Chondrocyte (in vitro differentiated cells): Measurements from ENCODE around the gene GIN1. TPM values are rescaled to one million over a fixed set of nuclear protein-coding genes. Genes with fewer than 3 reads are reported as not detected.

Source experiments
- DNase-seq: peaks from one replicate; pipeline ENCODE4 v3.0.0; 2021; ENCODE audit warnings: mixed read lengths, low spot score
- H3K27ac Mint-ChIP-seq: one replicate; pipeline ENCODE4 v1.8.0; 2021; ENCODE audit warnings: mild to moderate bottlenecking, moderate library complexity, mixed read lengths; ENCODE audit not compliant: unreplicated experiment
- H3K27me3 Mint-ChIP-seq: 2 replicates; pipeline ENCODE4 v1.8.0; 2021; ENCODE audit warnings: low read depth, mixed read lengths
- H3K36me3 Mint-ChIP-seq: 2 replicates; pipeline ENCODE4 v1.8.0; 2021; ENCODE audit warnings: low read depth, mixed read lengths
- H3K4me1 Mint-ChIP-seq: 2 replicates; pipeline ENCODE4 v1.8.0; 2021; ENCODE audit warnings: low read depth, mild to moderate bottlenecking, mixed read lengths
- H3K4me3 Mint-ChIP-seq: one replicate; pipeline ENCODE4 v1.8.0; 2021; ENCODE audit warnings: mild to moderate bottlenecking, moderate library complexity, mixed read lengths; ENCODE audit not compliant: unreplicated experiment
- H3K9me3 Mint-ChIP-seq: 2 replicates; pipeline ENCODE4 v1.8.0; 2021; ENCODE audit warnings: low read depth, mixed read lengths
- total RNA-seq: library from RNA; stranded (reverse); gene quantifications from 3 replicates; pipeline ENCODE4 v1.2.1, GENCODE V29; 2021
- TF ChIP-seq, protein P1 (sequence below): fragments of 200-600 bp; sonication (generic); IDR thresholded peaks from 2 replicates; pipeline ENCODE4 v1.5.0; 2021; ENCODE audit warnings: antibody characterized with exemption, mild to moderate bottlenecking, moderate library complexity

Gene GIN1
- total RNA-seq, 1 donor from 2014 or later = 4.5 TPM

DNA sequence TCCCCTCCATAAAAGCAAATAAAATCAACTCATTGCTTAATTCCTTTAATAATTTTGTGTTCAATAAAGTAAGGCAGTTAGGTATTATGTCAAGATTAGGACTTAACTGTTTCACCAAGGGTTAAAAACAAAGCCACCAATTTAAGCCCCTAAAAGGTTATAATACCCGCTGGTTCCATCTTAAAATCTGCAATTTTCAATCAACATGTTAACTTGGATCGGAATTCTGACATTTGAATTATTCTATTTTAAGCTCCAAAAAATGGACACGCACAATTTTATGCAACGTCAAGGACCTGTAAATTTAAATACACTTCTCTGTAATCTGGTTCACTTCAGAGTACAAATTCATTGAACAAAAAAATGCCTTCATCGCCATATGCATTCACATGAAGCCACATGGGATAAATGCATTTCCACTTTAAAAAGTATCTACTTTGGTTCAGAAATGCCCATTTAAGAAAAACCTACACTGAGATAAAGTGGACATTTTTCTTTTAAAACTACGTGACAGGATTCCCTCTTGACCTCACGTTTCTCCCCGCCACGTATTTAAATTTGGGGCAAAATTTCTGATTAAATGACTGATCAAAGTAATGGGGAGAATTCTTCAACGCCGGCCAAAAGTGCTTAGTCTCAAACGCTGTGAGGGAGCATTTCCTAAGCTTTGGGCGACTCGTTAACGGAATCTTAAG is 721 bp downstream of the GIN1 start:
- Mint-ChIP-seq H3K4me1 (peaks cover 35% of the 10 kb centered on the region), H3K27me3 (no peaks in the 10 kb centered on the region), H3K9me3 (no peaks in the 10 kb centered on the region), H3K36me3 (no peaks in the 10 kb centered on the region), H3K27ac (peak overlapping the region; percentile 99), H3K4me3 (peak overlapping the region; percentile 92)
- TF ChIP-seq, protein P1, sequence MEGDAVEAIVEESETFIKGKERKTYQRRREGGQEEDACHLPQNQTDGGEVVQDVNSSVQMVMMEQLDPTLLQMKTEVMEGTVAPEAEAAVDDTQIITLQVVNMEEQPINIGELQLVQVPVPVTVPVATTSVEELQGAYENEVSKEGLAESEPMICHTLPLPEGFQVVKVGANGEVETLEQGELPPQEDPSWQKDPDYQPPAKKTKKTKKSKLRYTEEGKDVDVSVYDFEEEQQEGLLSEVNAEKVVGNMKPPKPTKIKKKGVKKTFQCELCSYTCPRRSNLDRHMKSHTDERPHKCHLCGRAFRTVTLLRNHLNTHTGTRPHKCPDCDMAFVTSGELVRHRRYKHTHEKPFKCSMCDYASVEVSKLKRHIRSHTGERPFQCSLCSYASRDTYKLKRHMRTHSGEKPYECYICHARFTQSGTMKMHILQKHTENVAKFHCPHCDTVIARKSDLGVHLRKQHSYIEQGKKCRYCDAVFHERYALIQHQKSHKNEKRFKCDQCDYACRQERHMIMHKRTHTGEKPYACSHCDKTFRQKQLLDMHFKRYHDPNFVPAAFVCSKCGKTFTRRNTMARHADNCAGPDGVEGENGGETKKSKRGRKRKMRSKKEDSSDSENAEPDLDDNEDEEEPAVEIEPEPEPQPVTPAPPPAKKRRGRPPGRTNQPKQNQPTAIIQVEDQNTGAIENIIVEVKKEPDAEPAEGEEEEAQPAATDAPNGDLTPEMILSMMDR = no peak
- DNase-seq = no peak

DNA sequence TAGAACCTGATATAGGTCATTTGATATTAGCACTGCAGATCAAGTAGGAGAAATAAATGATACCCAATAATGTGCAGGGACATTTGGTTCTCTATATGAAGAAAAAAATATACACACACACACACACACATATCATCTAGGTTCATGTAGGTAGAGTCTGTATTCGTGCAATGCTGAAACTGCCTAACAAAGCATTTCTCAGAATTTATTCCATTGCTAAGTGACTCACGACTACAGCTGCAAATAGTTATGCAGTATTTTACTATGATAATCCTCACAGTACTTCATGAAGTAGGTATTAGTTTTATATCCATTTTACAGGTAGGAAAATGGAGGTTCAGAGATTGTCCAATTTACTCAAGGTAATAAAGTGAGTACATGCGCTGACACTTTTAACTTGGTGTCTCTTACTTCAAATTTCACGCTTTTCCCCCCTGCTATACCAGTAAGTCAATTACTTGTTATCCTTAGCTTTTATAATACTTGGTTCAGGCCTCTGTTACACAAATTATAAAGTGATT is 2.4 kb downstream of the GIN1 start:
- TF ChIP-seq, protein P1 = no peak
- Mint-ChIP-seq H3K4me3 (no peak overlapping the region), H3K9me3 (no peaks in the 10 kb centered on the region), H3K27ac (no peak overlapping the region), H3K36me3 (no peaks in the 10 kb centered on the region), H3K27me3 (no peaks in the 10 kb centered on the region), H3K4me1 (peaks cover 28% of the 10 kb centered on the region)
- no peak for DNase-seq

DNA sequence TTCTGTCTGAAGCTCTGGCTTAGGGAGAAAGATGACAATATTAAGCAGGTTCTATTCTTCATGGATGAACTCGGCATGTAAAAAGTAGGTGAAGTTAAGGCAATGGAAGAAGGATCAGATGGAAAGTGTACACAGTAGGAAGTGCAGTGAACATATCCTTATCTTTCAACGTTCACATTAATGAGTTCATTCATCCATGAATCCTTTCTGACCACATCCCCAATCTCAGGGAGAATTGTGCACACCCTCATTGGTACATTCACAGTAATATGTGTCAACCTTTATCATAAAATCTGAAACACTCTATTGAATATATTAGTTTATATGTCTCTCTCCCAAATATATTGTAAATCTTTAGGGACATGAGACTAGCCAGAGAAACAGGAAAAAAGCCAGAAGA is 5.5 kb downstream of the GIN1 start:
- Mint-ChIP-seq H3K27ac (no peak overlapping the region), H3K36me3 (no peaks in the 10 kb centered on the region), H3K9me3 (peaks cover 3% of the 10 kb centered on the region), H3K27me3 (no peaks in the 10 kb centered on the region), H3K4me3 (no peak overlapping the region), H3K4me1 (peaks cover 11% of the 10 kb centered on the region)
- TF ChIP-seq, protein P1 = no peak
- DNase-seq = no peak

DNA sequence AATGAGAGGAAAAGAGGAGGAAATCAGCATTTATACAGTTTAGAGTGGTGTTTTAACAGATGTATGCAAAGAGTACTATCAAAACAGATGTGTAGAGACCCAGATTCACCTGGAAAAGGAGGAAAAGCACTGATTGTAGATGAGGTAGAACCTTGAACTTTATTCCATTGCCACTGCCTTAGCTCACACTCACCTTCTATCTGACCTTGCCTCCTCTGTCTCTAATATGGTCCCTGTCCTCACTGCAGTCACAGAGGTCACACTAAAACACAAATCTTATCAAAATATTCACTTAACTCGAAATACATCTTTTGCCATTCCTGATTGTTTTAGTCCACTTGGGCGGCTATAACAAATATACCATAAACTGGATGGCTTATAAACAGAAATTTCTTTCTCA is 7.0 kb downstream of the GIN1 start:
- TF ChIP-seq, protein P1 = no peak
- Mint-ChIP-seq H3K4me3 (no peak overlapping the region), H3K27ac (no peak overlapping the region), H3K27me3 (no peaks in the 10 kb centered on the region), H3K36me3 (no peaks in the 10 kb centered on the region), H3K9me3 (peaks cover 3% of the 10 kb centered on the region), H3K4me1 (no peaks in the 10 kb centered on the region)
- DNase-seq = no peak

DNA sequence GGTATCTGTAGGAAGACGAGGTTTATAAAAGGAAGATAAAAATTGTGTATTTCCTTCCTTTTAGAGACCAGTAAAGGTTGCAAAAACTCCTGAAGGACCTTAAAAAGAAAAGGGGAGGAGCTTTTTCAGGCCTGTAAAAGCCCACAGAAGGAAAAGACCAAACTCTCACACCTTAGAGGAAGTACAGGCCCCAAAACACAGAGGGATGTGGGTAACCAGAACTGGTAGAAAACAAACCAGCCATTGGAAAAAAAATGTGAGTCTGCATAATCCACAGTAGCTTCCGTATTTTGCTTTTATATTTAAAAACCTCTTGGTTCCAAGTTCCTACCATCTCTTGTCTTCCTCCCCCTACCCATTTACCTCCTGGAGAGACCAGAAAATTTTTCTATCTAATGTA is 8.5 kb downstream of the GIN1 start:
- no peak for DNase-seq
- Mint-ChIP-seq H3K4me3 (no peak overlapping the region), H3K36me3 (no peaks in the 10 kb centered on the region), H3K9me3 (peaks cover 3% of the 10 kb centered on the region), H3K27ac (no peak overlapping the region), H3K27me3 (no peaks in the 10 kb centered on the region), H3K4me1 (no peaks in the 10 kb centered on the region)
- TF ChIP-seq, protein P1 = no peak
